AG09319 (cell line): Measurements from ENCODE around the gene SV2B.

Source experiments
- DNase-seq: peaks from one replicate; pipeline ENCODE4 v3.0.0-alpha.2; 2010; ENCODE audit warnings: low read depth; ENCODE audit errors: extremely low read depth
- CTCF ChIP-seq: IDR thresholded peaks from 2 replicates; pipeline ENCODE4 v1.5.1; 2011; ENCODE audit warnings: low read depth, mild to moderate bottlenecking, inconsistent platforms, low read length, moderate library complexity

The SV2B gene

GRCh38 chr15:91127236-91127955, 27.3 kb downstream of the SV2B start:
- DNase-seq, result no peak
- no peak for TF ChIP-seq CTCF

- DNase-seq, result no peak
- TF ChIP-seq CTCF, result no peak
These were observed 28.0 kb downstream of the SV2B start for GRCh38 chr15:91128016-91128415.

GRCh38 chr15:91129436-91129835, 29.4 kb downstream of the SV2B start:
- TF ChIP-seq CTCF, result no peak

GRCh38 chr15:91132079-91132478, 32.0 kb downstream of the SV2B start:
- no peak for DNase-seq
- TF ChIP-seq CTCF, result no peak

More at GRCh38 chr15:91129436-91129835, 29.4 kb downstream of the SV2B start:
- DNase-seq, result no peak

- TF ChIP-seq CTCF, result no peak
- no peak for DNase-seq
These were observed 33.5 kb downstream of the SV2B start for GRCh38 chr15:91133511-91133910.

- TF ChIP-seq CTCF, result no peak
- no peak for DNase-seq
These were observed 35.4 kb downstream of the SV2B start for GRCh38 chr15:91135201-91136130.

GRCh38 chr15:91136386-91136923, 36.4 kb downstream of the SV2B start:
- TF ChIP-seq CTCF, result no peak
- no peak for DNase-seq
